Activated naive CD4-positive, alpha-beta T cell treated with anti-CD3 and anti-CD28 coated beads, Interleukin-2, amount 50 U/mL, for 24 hours (primary cell): Measurements from ENCODE around the gene AATK.

Source experiments
- H3K27ac Mint-ChIP-seq: one replicate; pipeline ENCODE4 v1.8.0; 2021; ENCODE audit warnings: mild to moderate bottlenecking, mixed read lengths
- H3K27me3 Mint-ChIP-seq: one replicate; pipeline ENCODE4 v1.8.0; 2021; ENCODE audit warnings: mixed read lengths
- H3K36me3 Mint-ChIP-seq: one replicate; pipeline ENCODE4 v1.8.0; 2021; ENCODE audit warnings: mixed read lengths
- H3K4me1 Mint-ChIP-seq: one replicate; pipeline ENCODE4 v1.8.0; 2021; ENCODE audit warnings: mixed read lengths
- H3K4me3 Mint-ChIP-seq: one replicate; pipeline ENCODE4 v1.8.0; 2021; ENCODE audit warnings: mild to moderate bottlenecking, mixed read lengths
- H3K9me3 Mint-ChIP-seq: one replicate; pipeline ENCODE4 v1.8.0; 2021; ENCODE audit warnings: mixed read lengths

The AATK gene

DNA sequence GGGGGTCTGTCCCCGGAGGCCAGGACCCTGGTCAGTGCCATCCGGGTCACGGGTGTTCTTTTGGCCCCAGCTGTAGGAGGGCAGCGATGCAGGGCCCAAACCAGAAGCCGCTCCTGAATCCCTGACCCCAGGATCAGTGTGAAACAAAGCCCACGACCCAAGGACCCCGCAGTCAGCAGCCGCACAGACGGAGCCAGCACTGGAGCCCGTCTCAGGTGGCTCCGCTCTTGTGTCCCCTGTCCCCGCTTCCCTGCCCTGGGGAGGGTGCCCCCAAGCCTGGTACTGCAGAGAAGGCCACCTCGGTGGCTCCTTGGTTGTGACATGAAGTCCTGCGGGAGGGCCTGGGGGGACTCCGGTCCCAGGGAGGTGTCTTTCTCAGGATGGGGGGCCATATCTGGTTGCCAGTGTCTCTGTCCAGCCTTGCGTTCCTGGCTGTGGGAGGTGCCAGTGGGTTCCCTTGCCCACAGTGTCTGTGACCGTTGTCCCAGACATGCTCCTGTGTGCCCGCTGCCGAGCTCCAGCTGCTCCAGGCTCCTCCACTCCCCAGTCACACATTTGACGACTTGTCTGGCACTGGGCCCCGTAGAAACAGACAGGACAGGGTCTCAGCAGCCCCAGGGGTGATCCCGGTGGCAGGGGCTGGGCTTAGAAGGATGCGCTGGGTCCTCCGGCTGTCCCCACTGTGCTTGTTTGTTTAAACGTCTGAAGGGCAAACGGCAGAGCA lies 97.4 kb downstream of the AATK start:
- Mint-ChIP-seq H3K4me1 (no peaks in the 10 kb centered on the region), H3K36me3 (no peaks in the 10 kb centered on the region), H3K9me3 (no peaks in the 10 kb centered on the region), H3K4me3 (no peak overlapping the region), H3K27ac (no peak overlapping the region), H3K27me3 (no peaks in the 10 kb centered on the region)

DNA sequence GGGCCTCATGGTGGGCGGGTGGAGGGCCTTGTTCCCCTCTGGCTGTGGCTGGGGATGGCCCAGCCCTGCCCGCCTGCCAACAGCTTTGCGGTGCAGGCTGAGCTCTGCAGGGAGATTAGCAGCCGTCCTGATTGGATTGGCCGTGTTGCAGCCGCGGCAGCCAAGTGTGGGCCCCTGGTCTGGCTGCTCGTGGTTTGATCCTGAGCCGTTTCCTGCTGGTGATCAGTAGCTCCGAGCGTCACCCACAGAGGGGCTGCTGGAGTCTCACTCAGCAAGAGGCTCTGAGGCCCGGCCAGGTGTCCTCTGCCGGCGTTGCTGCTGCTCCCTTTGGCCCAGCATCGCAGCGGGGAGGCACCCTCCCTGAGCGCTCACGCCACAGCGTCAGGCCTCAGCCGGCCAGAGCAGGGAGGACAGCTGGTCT lies 98.6 kb downstream of the AATK start:
- Mint-ChIP-seq H3K4me3 (no peak overlapping the region), H3K27ac (no peak overlapping the region), H3K36me3 (no peaks in the 10 kb centered on the region), H3K4me1 (no peaks in the 10 kb centered on the region), H3K9me3 (no peaks in the 10 kb centered on the region), H3K27me3 (no peaks in the 10 kb centered on the region)
